Testis (tissue), 2 donors: Measurements from ENCODE around the gene SEPHS2.
"Not testable (repeated sequence)": the region's sequence is repeated elsewhere in the genome, so short reads cannot be mapped to it uniquely, and the experiment has no call there.

ENCODE experiments used
- POLR2A ChIP-seq: fragments of 450-650 bp; IDR thresholded peaks from one replicate; pipeline ENCODE4 v1.6.1; 2017; ENCODE audit warnings: antibody characterized with exemption, mild to moderate bottlenecking, moderate library complexity
- TF ChIP-seq, protein P1 (sequence below), 3 experiments: fragments of 450-650 bp in 2 of 3; fragments of 200-600 bp in 1 of 3; sonication (generic) in 1 of 3; IDR thresholded peaks; one replicate each; pipeline ENCODE4 v1.5.1; 2016 to 2019; ENCODE audit warnings: antibody characterized with exemption in 3 of 3, mild to moderate bottlenecking in 2 of 3, moderate library complexity in 1 of 3

DNA sequence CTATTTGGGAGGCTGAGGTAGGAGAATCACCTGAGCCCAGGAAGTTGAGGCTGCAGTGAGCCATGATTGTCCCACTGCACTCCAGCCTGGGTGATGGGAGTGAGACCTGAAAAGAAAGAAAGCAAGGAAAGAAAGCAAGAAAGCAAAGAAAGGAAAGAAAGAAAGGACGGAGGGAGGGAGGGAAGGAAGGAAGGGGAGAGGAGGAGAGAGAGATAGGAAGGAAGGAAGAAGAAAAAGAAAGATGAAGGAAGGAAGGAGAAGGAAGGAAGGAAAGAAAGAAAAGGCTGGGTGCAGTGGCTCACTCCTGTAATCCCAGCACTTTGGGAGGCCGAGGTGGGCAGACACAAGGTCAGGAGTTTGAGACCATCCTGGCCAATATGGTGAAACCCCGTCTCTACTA, 32.1 kb upstream of the SEPHS2 start:
- TF ChIP-seq POLR2A: not testable (repeated sequence)
- TF ChIP-seq, protein P1, sequence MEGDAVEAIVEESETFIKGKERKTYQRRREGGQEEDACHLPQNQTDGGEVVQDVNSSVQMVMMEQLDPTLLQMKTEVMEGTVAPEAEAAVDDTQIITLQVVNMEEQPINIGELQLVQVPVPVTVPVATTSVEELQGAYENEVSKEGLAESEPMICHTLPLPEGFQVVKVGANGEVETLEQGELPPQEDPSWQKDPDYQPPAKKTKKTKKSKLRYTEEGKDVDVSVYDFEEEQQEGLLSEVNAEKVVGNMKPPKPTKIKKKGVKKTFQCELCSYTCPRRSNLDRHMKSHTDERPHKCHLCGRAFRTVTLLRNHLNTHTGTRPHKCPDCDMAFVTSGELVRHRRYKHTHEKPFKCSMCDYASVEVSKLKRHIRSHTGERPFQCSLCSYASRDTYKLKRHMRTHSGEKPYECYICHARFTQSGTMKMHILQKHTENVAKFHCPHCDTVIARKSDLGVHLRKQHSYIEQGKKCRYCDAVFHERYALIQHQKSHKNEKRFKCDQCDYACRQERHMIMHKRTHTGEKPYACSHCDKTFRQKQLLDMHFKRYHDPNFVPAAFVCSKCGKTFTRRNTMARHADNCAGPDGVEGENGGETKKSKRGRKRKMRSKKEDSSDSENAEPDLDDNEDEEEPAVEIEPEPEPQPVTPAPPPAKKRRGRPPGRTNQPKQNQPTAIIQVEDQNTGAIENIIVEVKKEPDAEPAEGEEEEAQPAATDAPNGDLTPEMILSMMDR (IDR thresholded peaks at IDR 0.05): not testable (repeated sequence)
